ENCODE measurements around the gene TNFRSF14. TPM values are rescaled to one million over a fixed set of nuclear protein-coding genes. Genes with fewer than 3 reads are reported as not detected.

The TNFRSF14 gene
- total RNA-seq, 4 donors from 2014 or later = 3.4 to 11.5 (median 5.0) TPM

DNA sequence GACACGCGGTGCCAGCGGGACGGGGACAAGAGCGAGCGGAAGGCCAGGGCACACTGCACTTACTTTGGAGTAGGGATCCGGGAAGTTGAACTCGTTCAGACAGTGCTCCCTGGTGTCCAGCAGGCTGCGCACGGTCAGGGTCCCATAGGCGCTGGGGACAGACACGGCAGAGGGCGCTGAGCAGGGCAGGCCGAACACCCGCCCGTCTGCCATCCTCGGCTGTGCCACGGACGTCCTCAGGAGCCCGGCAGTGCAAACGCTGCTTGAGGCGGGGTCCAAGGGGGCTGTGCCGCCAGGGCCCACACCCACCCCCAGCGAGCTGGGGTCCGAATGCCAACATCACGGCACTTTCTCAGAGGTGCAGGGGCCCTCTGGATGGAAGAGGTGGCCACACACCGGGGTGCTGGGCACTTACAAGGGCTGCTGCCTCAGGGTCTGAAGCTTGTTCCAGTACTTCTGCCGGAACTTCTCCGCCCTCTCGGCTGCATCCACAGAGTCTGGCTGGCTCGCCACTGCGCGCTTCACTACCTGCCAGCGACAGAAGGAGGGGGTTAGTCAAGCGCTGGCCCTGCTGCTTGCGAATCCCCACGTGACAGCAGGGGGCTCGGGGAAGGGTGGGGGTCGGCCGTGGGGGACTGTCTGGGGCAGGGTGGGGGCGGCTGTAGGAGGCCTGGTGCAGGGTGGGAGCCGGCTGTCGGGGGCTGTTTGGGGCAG is 42.1 kb upstream of the TNFRSF14 start:
- Histone ChIP-seq H3K4me3 (no peak overlapping the region), H3K9me3 (no peaks in the 10 kb centered on the region), H3K27ac (no peak overlapping the region), H3K27me3 (no peaks in the 10 kb centered on the region), H3K4me1 (no peaks in the 10 kb centered on the region), H3K36me3 (peaks cover 0 to 99% of the 10 kb centered on the region in 2 donors)
- no peak for ATAC-seq
- in situ Hi-C loops (cut with MboI; ENCODE audit: low sequenced_read_pairs in 4 of 4) (no loop called here), intact Hi-C loops (cut with DNase I; ENCODE audit: low total_unique reads) (no loop called here)
- TF ChIP-seq, protein P1, sequence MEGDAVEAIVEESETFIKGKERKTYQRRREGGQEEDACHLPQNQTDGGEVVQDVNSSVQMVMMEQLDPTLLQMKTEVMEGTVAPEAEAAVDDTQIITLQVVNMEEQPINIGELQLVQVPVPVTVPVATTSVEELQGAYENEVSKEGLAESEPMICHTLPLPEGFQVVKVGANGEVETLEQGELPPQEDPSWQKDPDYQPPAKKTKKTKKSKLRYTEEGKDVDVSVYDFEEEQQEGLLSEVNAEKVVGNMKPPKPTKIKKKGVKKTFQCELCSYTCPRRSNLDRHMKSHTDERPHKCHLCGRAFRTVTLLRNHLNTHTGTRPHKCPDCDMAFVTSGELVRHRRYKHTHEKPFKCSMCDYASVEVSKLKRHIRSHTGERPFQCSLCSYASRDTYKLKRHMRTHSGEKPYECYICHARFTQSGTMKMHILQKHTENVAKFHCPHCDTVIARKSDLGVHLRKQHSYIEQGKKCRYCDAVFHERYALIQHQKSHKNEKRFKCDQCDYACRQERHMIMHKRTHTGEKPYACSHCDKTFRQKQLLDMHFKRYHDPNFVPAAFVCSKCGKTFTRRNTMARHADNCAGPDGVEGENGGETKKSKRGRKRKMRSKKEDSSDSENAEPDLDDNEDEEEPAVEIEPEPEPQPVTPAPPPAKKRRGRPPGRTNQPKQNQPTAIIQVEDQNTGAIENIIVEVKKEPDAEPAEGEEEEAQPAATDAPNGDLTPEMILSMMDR (IDR thresholded peaks at IDR 0.05 in 4 of 5, conservative IDR thresholded peaks at IDR 0.05 in 1 of 5) = no peak
- TF ChIP-seq POLR2A (IDR thresholded peaks at IDR 0.05) = no peak
- DNase-seq = no peak

DNA sequence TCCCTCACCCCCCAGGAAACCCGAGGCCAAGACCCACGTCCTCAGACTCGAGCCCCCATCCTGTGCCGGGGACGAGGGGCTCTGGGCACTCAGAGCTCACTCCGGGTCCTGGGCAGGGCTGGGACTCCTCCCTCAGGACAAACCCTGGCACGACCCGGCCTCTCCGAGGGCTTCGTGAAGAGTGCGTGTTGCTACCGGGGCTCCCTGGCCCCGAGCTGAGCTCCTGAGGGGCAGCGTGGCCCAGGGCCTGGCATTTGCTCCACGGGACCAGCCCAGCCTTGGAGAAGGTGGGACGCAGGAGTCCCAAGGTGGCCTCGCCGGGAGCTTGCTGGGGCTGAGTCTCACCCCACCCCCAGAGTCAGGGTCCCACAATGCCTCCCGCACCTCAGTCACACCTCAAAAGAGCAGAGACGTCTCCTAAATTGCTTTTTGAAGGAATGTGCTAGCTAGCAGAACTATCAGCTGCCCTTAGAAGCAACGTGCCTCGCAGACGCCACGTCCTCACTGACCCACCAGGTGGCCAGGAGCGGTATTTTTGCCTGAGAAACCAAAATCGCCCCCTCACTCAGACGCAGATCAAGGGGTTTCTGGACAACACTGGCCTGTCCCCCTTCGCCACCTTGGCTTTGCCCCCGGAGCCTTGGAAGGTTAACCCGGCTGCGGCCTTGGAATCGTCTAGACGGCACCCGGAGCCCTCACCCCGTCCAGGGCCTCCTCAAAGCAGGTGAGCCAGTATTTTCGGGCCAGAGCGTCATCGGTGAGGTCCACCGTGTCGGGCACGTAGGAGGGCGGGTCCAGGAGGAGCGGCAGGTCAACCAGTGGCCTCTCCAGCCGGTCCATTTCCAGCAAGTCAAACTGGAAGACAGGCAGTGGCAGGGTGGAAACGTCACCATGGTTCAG is 41.1 kb upstream of the TNFRSF14 start:
- ATAC-seq (no peak), DNase-seq (no peak)
- Histone ChIP-seq H3K27ac (no peak overlapping the region), H3K4me3 (no peak overlapping the region), H3K4me1 (no peaks in the 10 kb centered on the region), H3K36me3 (peaks cover 0 to 99% of the 10 kb centered on the region in 2 donors), H3K27me3 (no peaks in the 10 kb centered on the region), H3K9me3 (no peaks in the 10 kb centered on the region)
- TF ChIP-seq POLR2A (IDR thresholded peaks at IDR 0.05) = no peak
- TF ChIP-seq, protein P1 (IDR thresholded peaks at IDR 0.05 in 4 of 5, conservative IDR thresholded peaks at IDR 0.05 in 1 of 5) = no peak
- in situ Hi-C loops (cut with MboI; ENCODE audit: low sequenced_read_pairs in 4 of 4) = no loop called here
- intact Hi-C loops (cut with DNase I; ENCODE audit: low total_unique reads) = no loop called here

DNA sequence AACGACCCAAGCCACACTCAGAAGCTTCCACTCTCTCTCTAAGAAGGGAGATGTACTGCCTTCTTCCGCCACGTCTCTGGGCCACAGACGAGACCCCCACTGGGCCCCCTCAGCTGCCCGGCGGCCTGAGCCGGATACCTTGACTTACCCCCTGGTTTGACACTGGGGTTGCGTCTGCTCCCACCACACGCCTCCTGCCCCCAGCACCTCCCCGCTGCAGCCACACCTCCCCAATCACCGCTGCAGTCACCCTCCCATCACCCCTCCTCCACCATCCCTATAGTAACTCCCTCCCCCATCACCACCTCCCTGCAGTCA is 40.4 kb upstream of the TNFRSF14 start:
- DNase-seq = no peak
- in situ Hi-C loops (cut with MboI; ENCODE audit: low sequenced_read_pairs in 4 of 4) = no loop called here
- intact Hi-C loops (cut with DNase I; ENCODE audit: low total_unique reads) = no loop called here
- Histone ChIP-seq H3K27me3 (no peaks in the 10 kb centered on the region), H3K27ac (no peak overlapping the region), H3K36me3 (peaks cover 0 to 99% of the 10 kb centered on the region in 2 donors), H3K9me3 (no peaks in the 10 kb centered on the region), H3K4me3 (no peak overlapping the region), H3K4me1 (no peaks in the 10 kb centered on the region)
- no peak for ATAC-seq
- TF ChIP-seq, protein P1 (IDR thresholded peaks at IDR 0.05 in 4 of 5, conservative IDR thresholded peaks at IDR 0.05 in 1 of 5) = no peak
- no peak for TF ChIP-seq POLR2A (IDR thresholded peaks at IDR 0.05)

DNA sequence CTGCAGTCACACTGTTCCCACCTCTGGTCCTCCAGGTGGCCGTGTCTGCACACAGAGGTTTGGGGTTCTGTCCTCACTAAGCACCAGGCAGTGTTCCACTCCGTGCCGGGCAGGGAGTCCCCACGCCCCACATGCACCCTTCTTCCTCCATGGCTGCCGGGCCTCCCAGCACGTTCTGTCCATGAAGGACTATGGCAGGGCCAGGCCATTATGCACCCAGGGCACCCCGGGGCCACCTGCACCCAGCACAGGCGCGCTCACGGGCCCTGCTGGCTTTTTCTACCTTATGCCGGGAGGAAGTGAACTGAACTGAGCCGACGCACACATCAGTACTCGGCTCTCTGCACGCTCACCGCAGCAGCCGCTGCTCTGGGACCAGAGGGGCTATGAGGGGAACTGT is 40.0 kb upstream of the TNFRSF14 start:
- H3K27me3 ChIP-seq = no peaks in the 10 kb centered on the region
- H3K4me3 ChIP-seq = no peak overlapping the region
- in situ Hi-C loops (cut with MboI; ENCODE audit: low sequenced_read_pairs in 4 of 4) (no loop called here), intact Hi-C loops (cut with DNase I; ENCODE audit: low total_unique reads) (no loop called here)
- TF ChIP-seq, protein P1 (IDR thresholded peaks at IDR 0.05 in 4 of 5, conservative IDR thresholded peaks at IDR 0.05 in 1 of 5) = no peak
- no peak for TF ChIP-seq POLR2A (IDR thresholded peaks at IDR 0.05)
- no peaks in the 10 kb centered on the region for H3K4me1 ChIP-seq
- DNase-seq (no peak), ATAC-seq (no peak)
- H3K27ac ChIP-seq = no peak overlapping the region
- peaks cover 0 to 99% of the 10 kb centered on the region in 2 donors for H3K36me3 ChIP-seq
- no peaks in the 10 kb centered on the region for H3K9me3 ChIP-seq
